DOHH2 (cell line): ENCODE data around the gene NOS3.

Source experiments
- H3F3A ChIP-seq: fragments of 200-600 bp; sonication (generic), shearing (Covaris generic); 2 replicates; pipeline ENCODE4 v1.6.0; 2016; ENCODE audit warnings: antibody characterized with exemption, mild to moderate bottlenecking; ENCODE audit not compliant: control insufficient read depth, insufficient read depth
- H3K27ac ChIP-seq: fragments of 200-600 bp; sonication (generic); 2 replicates; pipeline ENCODE4 v1.5.1; 2014; ENCODE audit warnings: low read depth, mild to moderate bottlenecking, low read length, moderate library complexity
- H3K27me3 ChIP-seq: fragments of 200-600 bp; sonication (generic); 2 replicates; pipeline ENCODE4 v1.6.1; 2014; ENCODE audit warnings: mild to moderate bottlenecking, low read length, mixed read lengths; ENCODE audit not compliant: control insufficient read depth
- H3K36me3 ChIP-seq: fragments of 200-600 bp; sonication (generic); 2 replicates; pipeline ENCODE4 v1.6.1; 2014; ENCODE audit warnings: mild to moderate bottlenecking, low read length, moderate library complexity, mixed read lengths; ENCODE audit not compliant: control insufficient read depth
- H3K4me1 ChIP-seq: fragments of 200-600 bp; sonication (generic); 2 replicates; pipeline ENCODE4 v1.6.1; 2014; ENCODE audit warnings: mild to moderate bottlenecking, low read length, mixed read lengths; ENCODE audit not compliant: control insufficient read depth
- H3K4me2 ChIP-seq: fragments of 200-600 bp; sonication (generic); 2 replicates; pipeline ENCODE4 v1.6.0; 2014; ENCODE audit warnings: mild to moderate bottlenecking, low read length, moderate library complexity
- H3K4me3 ChIP-seq: fragments of 200-600 bp; sonication (generic); 2 replicates; pipeline ENCODE4 v1.5.1; 2014; ENCODE audit warnings: mild to moderate bottlenecking, low read length, mixed read lengths
- H3K79me2 ChIP-seq: fragments of 200-600 bp; sonication (generic); 2 replicates; pipeline ENCODE4 v1.6.1; 2014; ENCODE audit warnings: mild to moderate bottlenecking, low read length, mixed read lengths; ENCODE audit not compliant: control insufficient read depth
- H3K9me2 ChIP-seq: fragments of 200-600 bp; sonication (generic); replicated peaks from 2 replicates; pipeline ENCODE4 v1.6.1; 2014; ENCODE audit warnings: mild to moderate bottlenecking, low read length, mixed read lengths; ENCODE audit not compliant: control insufficient read depth
- H3K9me3 ChIP-seq: fragments of 200-600 bp; sonication (generic); 2 replicates; pipeline ENCODE4 v1.6.1; 2014; ENCODE audit warnings: antibody characterized with exemption, low read length, mixed read lengths; ENCODE audit not compliant: control insufficient read depth, insufficient read depth
- H4K20me1 ChIP-seq: fragments of 200-600 bp; sonication (generic); 2 replicates; pipeline ENCODE4 v1.6.0; 2014; ENCODE audit warnings: low read depth, mild to moderate bottlenecking, antibody characterized with exemption, low read length, moderate library complexity; ENCODE audit not compliant: control insufficient read depth, insufficient read depth
- CTCF ChIP-seq: fragments of 200-600 bp; sonication (generic); IDR thresholded peaks from one replicate; pipeline ENCODE4 v1.5.1; 2014; ENCODE audit warnings: antibody characterized with exemption, mild to moderate bottlenecking, low read depth, low read length; ENCODE audit not compliant: poor library complexity, severe bottlenecking
- EZH2phosphoT487 ChIP-seq: fragments of 200-600 bp; sonication (generic); IDR thresholded peaks from 2 replicates; pipeline ENCODE4 v1.6.1; 2017; ENCODE audit warnings: borderline replicate concordance, mild to moderate bottlenecking, antibody characterized with exemption, low read length, moderate library complexity, mixed read lengths

Gene NOS3

GRCh38 chr7:150959739-150960734, 30.8 kb upstream of the NOS3 start:
- peaks cover 8% of the 10 kb centered on the region for H3K4me1 ChIP-seq

DNA sequence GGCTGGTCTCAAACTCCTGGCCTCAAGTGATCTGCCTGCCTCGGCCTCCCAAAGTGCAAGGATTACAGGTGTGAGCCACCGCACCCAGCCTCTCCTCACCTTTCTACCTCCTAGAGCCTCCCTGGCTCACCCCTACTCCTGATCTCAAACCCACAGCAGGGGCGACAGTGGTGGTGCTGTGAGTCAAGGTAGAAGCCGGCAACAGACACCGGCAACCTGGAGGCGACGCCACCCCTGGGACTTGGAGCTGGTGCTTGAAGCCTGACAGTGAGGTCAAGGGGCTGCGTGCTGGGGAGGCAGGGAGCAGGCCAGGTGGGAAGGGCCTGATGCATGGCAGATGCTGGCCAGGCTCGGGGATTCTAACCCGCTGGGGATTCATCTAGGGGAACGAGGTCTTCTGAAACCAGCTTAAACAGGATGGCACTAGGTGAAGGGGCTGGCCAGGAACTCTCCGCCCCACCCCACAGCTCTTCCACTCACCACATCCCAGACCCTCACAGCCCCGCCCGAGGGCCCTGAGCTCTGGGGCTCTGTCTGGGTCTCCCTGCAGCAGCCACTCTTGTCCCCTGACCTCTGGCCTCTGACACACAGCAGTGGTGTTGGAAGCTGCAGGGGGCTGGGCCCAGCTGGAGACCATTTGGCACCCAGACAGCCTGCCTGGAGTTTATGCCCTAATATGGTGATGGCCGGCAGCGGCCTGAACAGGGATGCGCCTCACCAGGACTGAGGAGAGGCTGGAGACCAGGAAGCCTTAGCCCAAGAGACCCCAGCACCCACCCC, 29.1 kb upstream of the NOS3 start:
- Histone ChIP-seq H3F3A (0 out of 2 replicates have a peak, but pooled peaks cover 3% of the 10 kb centered on the region), H3K4me2 (no peak overlapping the region), H3K27me3 (0 out of 2 replicates have a peak, but pooled peaks cover 11% of the 10 kb centered on the region), H3K79me2 (no peaks in the 10 kb centered on the region), H3K4me3 (no peak overlapping the region), H4K20me1 (no peaks in the 10 kb centered on the region; the same call in 1 of the 2 replicates), H3K27ac (no peak overlapping the region), H3K9me2 (no peaks in the 10 kb centered on the region), H3K36me3 (no peaks in the 10 kb centered on the region), H3K9me3 (no peaks in the 10 kb centered on the region), H3K4me1 (peaks cover 8% of the 10 kb centered on the region)
- TF ChIP-seq CTCF (no peak), EZH2phosphoT487 (no peak)

More at GRCh38 chr7:150959739-150960734, 30.8 kb upstream of the NOS3 start:
- no peaks in the 10 kb centered on the region for H3K27me3 ChIP-seq
- no peak overlapping the region for H3K27ac ChIP-seq
- 0 out of 2 replicates have a peak, but pooled peaks cover 3% of the 10 kb centered on the region for H3F3A ChIP-seq
- no peak overlapping the region for H3K4me3 ChIP-seq
- H3K9me3 ChIP-seq, result no peaks in the 10 kb centered on the region
- no peaks in the 10 kb centered on the region for H3K9me2 ChIP-seq
- TF ChIP-seq EZH2phosphoT487 (no peak), CTCF (no peak)
- H3K79me2 ChIP-seq, result no peaks in the 10 kb centered on the region
- no peaks in the 10 kb centered on the region for H4K20me1 ChIP-seq
- no peak overlapping the region for H3K4me2 ChIP-seq
- no peaks in the 10 kb centered on the region for H3K36me3 ChIP-seq

- Histone ChIP-seq H3K4me2 (no peak overlapping the region), H3F3A (0 out of 2 replicates have a peak, but pooled peaks cover 3% of the 10 kb centered on the region), H3K27me3 (0 out of 2 replicates have a peak, but pooled peaks cover 11% of the 10 kb centered on the region), H3K36me3 (no peaks in the 10 kb centered on the region), H3K27ac (no peak overlapping the region), H4K20me1 (no peaks in the 10 kb centered on the region; the same call in 1 of the 2 replicates), H3K4me3 (no peak overlapping the region), H3K4me1 (peaks cover 8% of the 10 kb centered on the region), H3K79me2 (no peaks in the 10 kb centered on the region), H3K9me2 (no peaks in the 10 kb centered on the region), H3K9me3 (no peaks in the 10 kb centered on the region)
- no peak for TF ChIP-seq CTCF
- TF ChIP-seq EZH2phosphoT487, result no peak
These were observed 28.6 kb upstream of the NOS3 start for GRCh38 chr7:150962290-150962552.
